ENCODE results near the gene CPLX4.

GRCh38 chr18:59264121-59264571, 54.3 kb downstream of the CPLX4 start:
- TF ChIP-seq EZH2phosphoT487 (IDR thresholded peaks at IDR 0.05; ENCODE audit: insufficient read depth, low read depth) (no peak), EZH2 (IDR thresholded peaks at IDR 0.05; ENCODE audit: insufficient read depth, poor library complexity, severe bottlenecking) (no peak)
